ENCODE measurements around the gene CNTN4. TPM values are rescaled to one million over a fixed set of nuclear protein-coding genes. Genes with fewer than 3 reads are reported as not detected.
A peak's percentile ranks its signal among the peaks of the same experiment; 100 is the strongest.

The CNTN4 gene
- total and polyA plus RNA-seq, 9 donors, result 0.35 to 16.7 (median 3.0) TPM

DNA sequence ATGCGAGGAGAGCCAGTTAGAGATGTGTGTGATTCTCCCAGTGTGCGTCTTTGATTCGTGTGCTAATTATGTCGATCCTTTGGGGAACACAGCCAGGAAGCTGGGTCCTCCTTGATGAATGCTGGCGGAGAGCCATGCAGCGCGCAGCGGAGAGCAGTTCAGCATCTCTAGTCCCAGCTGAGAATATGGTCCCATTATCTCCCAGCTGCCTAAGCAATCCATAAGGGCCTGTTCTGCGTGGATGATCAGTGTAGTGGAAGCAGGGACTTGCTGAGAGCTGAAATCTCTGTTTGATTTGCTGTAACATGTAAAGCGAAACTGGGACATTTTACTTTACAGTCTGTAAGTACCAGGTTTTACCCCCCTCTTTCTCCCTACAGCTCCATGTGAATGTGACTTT is 412.7 kb downstream of the CNTN4 start:
- TF ChIP-seq POLR2A (IDR thresholded peaks at IDR 0.05), result no peak
- TF ChIP-seq EP300 (IDR thresholded peaks at IDR 0.05), result no peak
- TF ChIP-seq, protein P1, sequence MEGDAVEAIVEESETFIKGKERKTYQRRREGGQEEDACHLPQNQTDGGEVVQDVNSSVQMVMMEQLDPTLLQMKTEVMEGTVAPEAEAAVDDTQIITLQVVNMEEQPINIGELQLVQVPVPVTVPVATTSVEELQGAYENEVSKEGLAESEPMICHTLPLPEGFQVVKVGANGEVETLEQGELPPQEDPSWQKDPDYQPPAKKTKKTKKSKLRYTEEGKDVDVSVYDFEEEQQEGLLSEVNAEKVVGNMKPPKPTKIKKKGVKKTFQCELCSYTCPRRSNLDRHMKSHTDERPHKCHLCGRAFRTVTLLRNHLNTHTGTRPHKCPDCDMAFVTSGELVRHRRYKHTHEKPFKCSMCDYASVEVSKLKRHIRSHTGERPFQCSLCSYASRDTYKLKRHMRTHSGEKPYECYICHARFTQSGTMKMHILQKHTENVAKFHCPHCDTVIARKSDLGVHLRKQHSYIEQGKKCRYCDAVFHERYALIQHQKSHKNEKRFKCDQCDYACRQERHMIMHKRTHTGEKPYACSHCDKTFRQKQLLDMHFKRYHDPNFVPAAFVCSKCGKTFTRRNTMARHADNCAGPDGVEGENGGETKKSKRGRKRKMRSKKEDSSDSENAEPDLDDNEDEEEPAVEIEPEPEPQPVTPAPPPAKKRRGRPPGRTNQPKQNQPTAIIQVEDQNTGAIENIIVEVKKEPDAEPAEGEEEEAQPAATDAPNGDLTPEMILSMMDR (IDR thresholded peaks at IDR 0.05), result no peak
- Histone ChIP-seq H3K36me3 (no peaks in the 10 kb centered on the region), H3K27ac (no peak overlapping the region), H3K27me3 (no peaks in the 10 kb centered on the region), H3K4me1 (ENCODE audit: insufficient read depth) (no peaks in the 10 kb centered on the region), H3K4me3 (no peak overlapping the region), H3K9me3 (no peaks in the 10 kb centered on the region)
- 7 to 25% (median 12%) methylated on average over 10 of the region's 10 CpGs for WGBS, 3 donors
- peak in 1 of 5 donors; percentile 15 for DNase-seq
- intact Hi-C loops (cut with DNase I), result no loop called here

DNA sequence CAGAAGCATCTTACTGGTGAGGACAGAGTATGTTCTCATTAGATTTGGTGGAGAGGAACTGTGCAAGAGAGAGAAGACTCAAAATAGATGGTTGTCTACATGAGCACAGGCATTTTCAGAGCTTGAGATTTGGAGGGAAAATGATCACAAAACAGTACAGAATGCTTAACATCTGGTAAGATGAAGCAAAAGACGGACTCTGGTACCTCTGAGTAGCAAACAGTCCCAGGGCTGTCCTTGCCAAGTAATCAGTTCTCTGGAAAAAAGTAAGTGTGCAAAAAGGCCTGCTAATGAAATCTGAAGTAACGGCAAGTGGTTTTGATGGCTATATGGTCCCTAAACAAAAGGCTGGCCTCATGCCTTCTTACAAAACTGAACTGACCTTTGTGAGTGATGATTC is 414.2 kb downstream of the CNTN4 start:
- WGBS, 3 donors, result 85 to 93% (median 88%) methylated on average over 2 of the region's 2 CpGs
- no peak for DNase-seq
- no peaks in the 10 kb centered on the region for H3K36me3 ChIP-seq
- intact Hi-C loops (cut with DNase I), result no loop called here
- H3K27ac ChIP-seq, result no peak overlapping the region
- TF ChIP-seq POLR2A (IDR thresholded peaks at IDR 0.05), result no peak
- TF ChIP-seq EP300 (IDR thresholded peaks at IDR 0.05), result no peak
- TF ChIP-seq, protein P1 (IDR thresholded peaks at IDR 0.05), result no peak
- H3K27me3 ChIP-seq, result no peaks in the 10 kb centered on the region
- no peaks in the 10 kb centered on the region for H3K9me3 ChIP-seq
- no peak overlapping the region for H3K4me3 ChIP-seq
- H3K4me1 ChIP-seq (ENCODE audit: insufficient read depth), result no peaks in the 10 kb centered on the region

DNA sequence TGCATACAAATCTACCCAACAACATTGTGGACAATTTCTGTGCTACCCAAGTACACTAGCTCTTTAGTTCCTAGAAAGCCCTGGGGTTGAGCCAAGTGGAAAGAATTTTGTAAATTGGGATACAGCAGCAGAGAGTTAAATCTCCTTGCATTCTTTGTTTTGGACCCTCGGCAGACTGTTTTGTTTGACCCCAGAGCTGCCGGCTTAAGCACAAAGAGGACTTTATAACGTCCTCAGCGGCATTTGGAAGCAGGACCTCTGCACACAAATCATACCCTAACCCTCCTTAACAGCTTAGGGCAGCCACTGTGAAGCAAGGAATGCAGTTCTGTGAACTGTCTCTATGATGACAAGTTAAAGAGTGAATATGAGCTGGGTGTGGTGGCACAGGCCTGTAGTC is 415.3 kb downstream of the CNTN4 start:
- no peaks in the 10 kb centered on the region for H3K36me3 ChIP-seq
- TF ChIP-seq EP300 (IDR thresholded peaks at IDR 0.05) (no peak), POLR2A (IDR thresholded peaks at IDR 0.05) (no peak)
- TF ChIP-seq, protein P1 (IDR thresholded peaks at IDR 0.05), result no peak
- intact Hi-C loops (cut with DNase I), result no loop called here
- H3K27me3 ChIP-seq, result no peaks in the 10 kb centered on the region
- no peak overlapping the region for H3K4me3 ChIP-seq
- 4 to 38% (median 12%) methylated on average over 4 of the region's 4 CpGs for WGBS, 3 donors
- H3K4me1 ChIP-seq (ENCODE audit: insufficient read depth), result no peaks in the 10 kb centered on the region
- H3K27ac ChIP-seq, result no peak overlapping the region
- no peak for DNase-seq
- no peaks in the 10 kb centered on the region for H3K9me3 ChIP-seq

DNA sequence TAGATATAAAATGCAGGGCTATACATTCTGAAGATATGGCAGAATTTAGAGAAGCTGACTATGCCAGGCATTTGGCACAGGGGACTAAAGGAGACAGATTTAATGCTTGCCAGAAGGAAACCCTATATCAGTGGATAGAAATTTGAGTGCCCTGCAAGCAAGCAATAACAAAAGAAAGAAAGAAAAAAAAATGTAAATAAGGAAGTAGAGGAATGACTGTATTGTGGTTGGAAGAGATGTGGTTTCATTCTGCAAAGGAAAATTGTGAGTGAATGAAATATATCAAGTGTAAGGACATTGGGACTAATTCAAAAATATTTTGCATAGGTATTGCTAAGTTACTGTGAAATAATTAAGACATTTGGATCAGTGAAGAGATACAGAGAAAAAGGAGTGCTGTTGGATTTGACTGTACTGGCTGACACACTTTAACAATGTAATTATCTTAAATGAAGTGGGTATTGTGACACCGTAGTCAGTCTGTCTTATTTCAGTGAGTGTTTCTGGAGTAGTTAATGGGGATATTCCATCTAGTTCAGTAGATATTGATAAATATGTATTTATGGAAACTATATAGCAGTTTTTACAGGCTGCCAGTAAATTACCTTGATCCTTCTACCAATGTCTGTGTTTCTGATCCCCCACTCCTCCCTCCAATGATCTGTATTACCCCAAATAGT is 418.2 kb downstream of the CNTN4 start:
- H3K27me3 ChIP-seq, result no peaks in the 10 kb centered on the region
- TF ChIP-seq EP300 (IDR thresholded peaks at IDR 0.05) (no peak), POLR2A (IDR thresholded peaks at IDR 0.05) (no peak)
- TF ChIP-seq, protein P1 (IDR thresholded peaks at IDR 0.05), result no peak
- no peak overlapping the region for H3K27ac ChIP-seq
- no peak overlapping the region for H3K4me3 ChIP-seq
- intact Hi-C loops (cut with DNase I), result no loop called here
- no peaks in the 10 kb centered on the region for H3K36me3 ChIP-seq
- DNase-seq, result no peak
- 87 to 91% (median 89%) methylated on average over 1 of the region's 1 CpG for WGBS, 3 donors
- H3K9me3 ChIP-seq, result no peaks in the 10 kb centered on the region
- no peaks in the 10 kb centered on the region for H3K4me1 ChIP-seq (ENCODE audit: insufficient read depth)

Data from ovary (tissue), 9 donors.